Peyer's patch (tissue), 4 donors: Measurements from ENCODE around the gene ATP8B4.

Experiments used
- POLR2A ChIP-seq, 2 donors: fragments of 450-650 bp; IDR thresholded peaks; one replicate each; pipeline ENCODE4 v1.5.1; 2017; ENCODE audit warnings: antibody characterized with exemption in 2 of 2, mild to moderate bottlenecking in 2 of 2, moderate library complexity in 2 of 2
- TF ChIP-seq, protein P1 (sequence below), 6 experiments: fragments of 450-650 bp in 4 of 6; fragments of 200-600 bp in 2 of 6; sonication (generic) in 1 of 6; IDR thresholded peaks; one replicate each; pipeline ENCODE4 v1.5.1; 2017 to 2019; ENCODE audit warnings: antibody characterized with exemption in 6 of 6, mild to moderate bottlenecking in 3 of 6, moderate library complexity in 1 of 6

DNA sequence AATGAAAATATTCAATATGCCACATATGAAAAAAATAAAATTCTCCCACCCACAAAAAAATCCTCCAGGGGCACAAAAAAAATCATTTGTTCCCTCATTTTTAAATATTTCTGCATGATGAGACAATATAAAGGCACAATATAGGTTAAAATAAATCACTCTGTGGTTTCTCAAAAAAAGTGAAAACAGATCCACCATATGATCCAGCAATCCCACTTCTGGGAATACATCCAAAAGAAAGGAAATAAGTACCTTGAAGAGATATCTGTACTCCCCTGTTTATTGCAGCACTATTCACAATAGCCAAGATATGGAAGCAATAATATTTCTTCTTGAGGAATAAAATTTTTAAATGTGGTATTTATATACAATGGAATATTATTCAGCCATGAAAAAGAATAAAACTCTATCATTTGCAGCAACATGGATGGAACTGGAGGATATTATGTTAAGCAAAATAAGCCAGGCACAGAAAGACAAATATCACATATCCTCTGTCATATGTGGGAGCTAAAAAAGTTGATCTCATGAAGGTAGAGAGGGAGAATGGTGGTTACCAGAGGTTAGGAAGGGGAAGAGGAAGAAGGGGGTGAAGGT lies 1.5 kb downstream of the ATP8B4 start:
- TF ChIP-seq, protein P1, sequence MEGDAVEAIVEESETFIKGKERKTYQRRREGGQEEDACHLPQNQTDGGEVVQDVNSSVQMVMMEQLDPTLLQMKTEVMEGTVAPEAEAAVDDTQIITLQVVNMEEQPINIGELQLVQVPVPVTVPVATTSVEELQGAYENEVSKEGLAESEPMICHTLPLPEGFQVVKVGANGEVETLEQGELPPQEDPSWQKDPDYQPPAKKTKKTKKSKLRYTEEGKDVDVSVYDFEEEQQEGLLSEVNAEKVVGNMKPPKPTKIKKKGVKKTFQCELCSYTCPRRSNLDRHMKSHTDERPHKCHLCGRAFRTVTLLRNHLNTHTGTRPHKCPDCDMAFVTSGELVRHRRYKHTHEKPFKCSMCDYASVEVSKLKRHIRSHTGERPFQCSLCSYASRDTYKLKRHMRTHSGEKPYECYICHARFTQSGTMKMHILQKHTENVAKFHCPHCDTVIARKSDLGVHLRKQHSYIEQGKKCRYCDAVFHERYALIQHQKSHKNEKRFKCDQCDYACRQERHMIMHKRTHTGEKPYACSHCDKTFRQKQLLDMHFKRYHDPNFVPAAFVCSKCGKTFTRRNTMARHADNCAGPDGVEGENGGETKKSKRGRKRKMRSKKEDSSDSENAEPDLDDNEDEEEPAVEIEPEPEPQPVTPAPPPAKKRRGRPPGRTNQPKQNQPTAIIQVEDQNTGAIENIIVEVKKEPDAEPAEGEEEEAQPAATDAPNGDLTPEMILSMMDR (IDR thresholded peaks at IDR 0.05), result no peak
- no peak for TF ChIP-seq POLR2A (IDR thresholded peaks at IDR 0.05)
